TTC549 (cell line): Measurements from ENCODE around the gene JAZF1.
"Not testable (repeated sequence)": the region's sequence is repeated elsewhere in the genome, so short reads cannot be mapped to it uniquely, and the experiment has no call there.

Experiments used
- FAIRE-seq: peaks from 2 replicates; lab custom pipeline; 2012; peaks lifted over from hg19 to GRCh38; lab: Jason Lieb, UNC

Gene JAZF1

DNA sequence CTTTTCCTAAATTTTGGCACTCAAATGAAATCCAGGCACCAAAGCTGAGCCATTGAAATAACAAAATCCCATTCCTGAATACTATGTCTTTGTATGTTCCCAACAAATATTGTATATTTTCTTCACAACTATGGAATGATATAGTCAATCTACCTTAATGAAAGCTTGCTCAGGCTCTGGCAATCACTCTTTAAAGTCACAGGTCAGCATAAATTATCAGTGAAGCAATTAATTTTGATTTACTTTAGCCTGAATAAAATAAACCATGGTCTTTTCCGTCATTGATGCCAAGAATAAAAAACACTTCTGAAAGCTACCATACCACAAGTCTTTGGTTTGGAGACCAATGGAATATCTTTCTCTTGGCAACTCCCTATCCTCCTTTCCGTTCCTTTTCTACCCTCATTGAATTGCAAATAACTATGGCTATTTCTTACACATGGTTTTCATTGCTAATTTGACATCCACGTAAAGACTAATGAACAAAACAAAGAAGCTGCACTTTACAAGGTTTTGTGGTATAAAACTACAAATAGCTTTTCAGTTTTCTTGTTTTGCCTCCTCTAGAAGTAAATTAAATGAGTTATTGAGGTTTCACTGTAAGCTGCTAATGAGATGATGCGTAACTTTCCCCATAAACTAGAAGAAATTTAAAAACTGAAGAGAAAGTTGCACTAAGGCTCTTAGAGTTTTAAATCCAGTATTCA, 274.1 kb downstream of the JAZF1 start:
- FAIRE-seq: no peak

DNA sequence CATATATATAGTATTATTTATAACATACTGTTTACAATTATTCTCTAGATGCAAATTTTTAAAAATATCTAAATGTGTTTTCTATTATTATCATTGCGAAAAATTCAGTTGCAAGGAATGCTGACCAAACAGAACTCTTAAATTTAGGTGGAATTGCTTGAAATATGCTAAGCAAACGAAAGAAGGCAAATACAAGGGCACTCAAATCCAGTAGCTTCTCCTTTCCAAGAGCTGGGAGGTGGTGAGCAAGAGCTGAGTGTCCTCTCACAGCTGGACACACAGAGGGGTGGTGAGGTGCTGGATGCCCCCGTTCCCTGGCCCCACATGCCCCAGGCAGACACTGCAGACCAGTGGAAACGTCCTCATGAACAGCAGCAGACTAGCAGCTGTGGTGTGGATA, 274.6 kb downstream of the JAZF1 start:
- no peak for FAIRE-seq

DNA sequence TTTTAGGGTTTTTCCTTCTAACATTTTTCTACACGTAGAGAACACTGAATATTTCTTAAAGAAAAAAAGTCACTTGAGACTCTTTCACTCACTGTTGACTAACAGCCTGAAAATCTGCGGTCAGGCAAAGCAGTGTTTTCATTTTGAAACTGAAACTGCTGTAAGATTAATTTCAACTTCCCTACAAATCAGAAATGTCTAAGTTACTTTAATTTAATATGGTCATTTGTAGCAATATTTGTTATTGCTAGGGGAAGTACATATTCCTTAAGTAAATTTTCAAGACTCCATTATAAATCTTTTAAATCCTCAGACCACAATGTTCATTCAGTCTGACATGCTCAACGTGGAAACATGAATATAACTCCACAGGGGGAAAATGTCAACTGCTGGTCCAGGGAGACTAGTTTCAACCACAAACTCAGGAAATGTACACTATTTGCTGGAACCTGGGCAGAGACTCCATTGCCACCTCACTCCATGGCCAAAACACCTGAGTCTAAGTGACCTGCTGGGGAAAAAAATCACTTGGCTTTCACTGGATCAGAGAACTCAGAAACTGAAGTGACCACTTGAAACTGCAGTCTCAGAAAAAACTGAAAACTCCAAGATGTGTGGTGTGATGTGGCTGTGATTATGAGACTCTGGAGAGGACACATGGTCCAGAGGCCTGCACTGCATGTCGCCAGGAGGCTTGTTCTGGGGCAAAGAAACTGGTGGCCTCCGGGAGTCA, 279.4 kb downstream of the JAZF1 start:
- FAIRE-seq: no peak

DNA sequence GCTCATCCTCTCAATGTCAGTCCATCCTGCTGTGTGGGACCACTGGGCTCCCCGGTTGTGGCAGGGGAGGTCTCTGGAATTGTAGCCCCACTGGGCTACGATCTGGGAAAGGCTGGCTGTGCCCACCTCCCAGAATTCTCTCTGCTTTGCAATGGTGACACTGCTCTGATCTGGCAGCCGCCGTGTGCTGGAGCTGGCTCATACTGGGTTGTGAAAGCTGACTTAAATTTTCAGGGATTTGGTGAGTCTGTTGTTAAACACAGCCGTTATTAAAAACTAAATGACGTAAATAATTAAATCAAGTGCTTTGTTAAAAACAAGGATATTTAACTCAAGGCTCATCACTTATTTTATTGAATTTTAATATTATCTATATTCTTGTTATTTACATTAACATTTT, 280.6 kb downstream of the JAZF1 start:
- FAIRE-seq: no peak

DNA sequence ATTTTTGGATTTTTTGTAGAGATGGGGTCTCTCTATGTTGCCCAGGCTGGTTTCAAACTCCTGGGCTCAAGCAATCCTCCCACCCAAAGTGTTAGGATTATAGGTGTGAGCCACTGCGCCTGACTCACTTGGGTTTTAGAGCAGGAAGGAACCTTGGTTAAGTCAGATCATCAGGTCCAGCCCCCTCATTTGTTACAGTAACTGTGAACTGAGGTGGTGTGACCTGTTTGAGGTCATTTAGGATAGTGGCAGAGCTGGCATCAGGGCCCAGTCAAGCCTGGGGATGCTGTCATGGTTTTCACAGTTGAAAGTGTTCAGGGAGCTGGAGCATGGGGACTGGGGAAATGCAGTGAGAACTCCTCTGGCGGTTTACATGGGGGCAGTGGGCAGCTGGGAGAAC, 281.0 kb downstream of the JAZF1 start:
- FAIRE-seq: no peak

DNA sequence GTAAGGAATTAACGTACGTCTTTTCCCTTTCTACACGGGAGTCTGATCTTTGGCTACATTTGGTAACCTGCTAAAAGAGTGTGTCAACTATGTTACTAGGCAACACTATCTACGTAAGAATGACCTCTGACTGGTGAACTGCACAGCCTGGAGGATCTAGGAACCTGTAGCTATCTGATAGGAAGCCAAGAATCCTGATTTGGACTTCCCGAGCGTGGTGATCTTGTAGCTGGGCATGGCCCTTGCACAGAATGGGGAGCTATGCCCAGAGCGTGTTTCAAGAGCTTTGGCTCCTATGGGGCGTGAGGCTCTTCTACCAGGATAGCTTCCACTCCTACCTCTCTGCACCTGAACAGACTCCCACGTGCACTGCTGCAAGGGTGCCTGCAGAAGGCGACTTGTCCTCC, 283.2 kb downstream of the JAZF1 start:
- no peak for FAIRE-seq

DNA sequence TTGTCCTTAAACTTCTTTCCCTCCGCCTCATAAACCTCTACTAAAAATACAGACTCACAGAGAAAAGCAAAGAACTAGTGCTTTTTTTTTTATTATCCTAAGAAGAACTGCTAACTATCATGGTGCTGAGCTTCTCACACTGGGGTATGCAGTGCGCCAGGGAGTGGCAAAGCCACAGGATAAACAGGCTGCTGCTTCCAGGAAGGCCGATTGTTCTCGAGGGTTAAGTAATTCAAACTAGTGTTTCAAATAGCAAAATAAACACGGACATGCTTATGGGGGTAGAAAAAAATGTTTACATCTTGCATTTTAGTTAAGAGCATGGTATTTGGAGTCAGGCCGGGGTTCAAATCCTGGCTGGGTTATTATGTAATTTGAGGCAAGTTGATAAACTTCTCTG, 283.6 kb downstream of the JAZF1 start:
- FAIRE-seq: no peak

DNA sequence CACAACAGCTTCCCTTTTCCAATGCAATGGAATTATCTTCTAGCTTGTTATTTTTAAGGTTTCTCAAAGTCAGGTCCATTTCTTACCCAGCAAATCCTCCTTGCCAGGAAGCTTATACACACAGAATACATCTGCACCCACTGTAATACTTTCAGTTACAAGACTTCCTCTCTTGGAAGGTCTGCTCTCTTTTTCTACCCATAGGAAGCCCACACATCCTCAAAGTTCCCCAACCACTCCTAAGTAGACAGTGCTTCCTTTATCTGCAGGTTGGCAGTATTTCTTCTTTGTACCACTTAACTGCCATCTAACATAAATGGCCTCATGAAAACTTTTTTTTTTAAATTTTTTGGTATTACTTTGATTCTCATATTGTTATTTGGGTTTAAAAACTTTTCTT, 285.0 kb downstream of the JAZF1 start:
- no peak for FAIRE-seq

DNA sequence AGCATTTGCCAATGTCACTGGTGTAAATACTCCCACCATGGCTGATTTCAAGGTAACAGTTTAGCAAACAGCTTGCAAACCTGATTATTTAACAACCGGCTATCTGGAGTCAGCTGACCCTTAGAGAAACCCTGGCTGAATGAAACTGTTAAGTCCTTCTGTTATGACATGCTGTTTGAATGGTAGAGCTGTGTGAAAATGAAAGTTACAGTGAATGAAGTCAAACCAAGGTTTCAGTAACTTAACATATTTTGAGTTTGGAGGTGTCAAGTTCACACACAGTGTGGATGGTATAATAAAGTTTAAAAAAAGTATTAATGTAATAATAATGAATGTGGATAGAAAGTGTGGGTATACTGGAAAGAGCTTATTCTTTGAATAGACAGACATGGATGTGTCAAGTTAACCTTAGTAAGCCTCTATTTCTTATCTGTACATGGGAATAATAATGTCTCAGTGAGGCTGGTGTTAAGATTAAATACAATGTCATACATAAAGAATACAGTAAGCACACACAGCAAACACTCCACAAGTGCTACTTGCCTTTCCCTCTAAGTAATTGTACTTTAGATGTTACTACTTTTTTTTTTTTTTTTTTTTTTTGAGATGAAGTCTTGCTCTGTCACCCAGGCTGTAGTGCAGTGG, 290.3 kb downstream of the JAZF1 start:
- FAIRE-seq: no peak

DNA sequence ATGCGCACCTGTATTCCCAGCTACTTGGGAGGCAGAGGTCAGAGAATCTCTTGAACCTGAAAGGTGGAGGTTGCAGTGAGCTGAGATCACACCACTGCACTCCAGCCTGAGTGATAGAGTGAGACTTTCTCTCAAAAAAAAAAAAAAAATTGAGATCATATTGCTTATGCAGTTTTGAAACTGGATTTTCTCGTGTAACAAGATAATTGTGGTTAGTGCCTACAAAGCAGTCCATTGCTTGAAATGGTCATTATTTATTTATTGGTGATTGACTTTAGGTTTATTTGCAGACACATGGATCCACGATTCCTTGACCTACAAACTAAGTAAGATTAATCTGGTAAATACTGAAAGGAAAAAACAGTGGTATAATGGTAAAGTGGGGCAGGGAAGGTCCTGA, 290.8 kb downstream of the JAZF1 start:
- no peak for FAIRE-seq

DNA sequence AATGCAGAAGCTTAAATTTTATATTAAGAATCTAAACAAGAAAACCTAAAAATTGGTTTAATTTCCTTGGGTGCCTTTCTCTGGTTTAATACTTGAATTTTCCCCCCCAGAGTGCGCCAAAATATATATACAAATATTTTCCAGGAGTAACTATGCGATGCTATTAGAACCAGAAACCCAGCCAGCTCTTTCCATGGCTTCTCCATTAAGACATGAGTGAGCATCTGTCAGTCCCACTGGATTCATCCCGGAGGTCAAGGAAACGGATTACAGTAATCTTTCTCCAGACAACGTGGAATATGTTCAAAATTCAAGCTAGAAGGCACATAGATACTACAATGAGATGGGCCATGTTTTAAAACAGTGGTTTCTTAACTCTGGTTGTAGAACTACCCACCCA, 291.9 kb downstream of the JAZF1 start:
- no peak for FAIRE-seq

DNA sequence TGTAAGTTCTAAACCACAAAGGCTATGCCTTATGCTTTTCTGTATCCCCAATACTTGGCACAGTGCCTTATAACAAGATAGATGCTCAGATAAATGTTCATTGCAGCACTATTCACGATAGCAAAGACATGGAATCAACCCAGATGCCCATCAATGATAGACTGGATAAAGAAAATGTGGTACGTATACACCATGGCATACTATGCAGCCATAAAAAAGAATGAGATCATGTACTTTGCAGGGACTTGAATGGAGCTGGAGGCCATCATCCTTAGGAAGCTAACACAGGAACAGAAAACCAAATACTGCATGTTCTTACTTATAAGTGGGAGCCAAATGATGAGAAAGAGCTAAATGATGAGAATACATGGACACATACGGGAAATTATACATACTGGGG, 293.9 kb downstream of the JAZF1 start:
- FAIRE-seq: not testable (repeated sequence)

DNA sequence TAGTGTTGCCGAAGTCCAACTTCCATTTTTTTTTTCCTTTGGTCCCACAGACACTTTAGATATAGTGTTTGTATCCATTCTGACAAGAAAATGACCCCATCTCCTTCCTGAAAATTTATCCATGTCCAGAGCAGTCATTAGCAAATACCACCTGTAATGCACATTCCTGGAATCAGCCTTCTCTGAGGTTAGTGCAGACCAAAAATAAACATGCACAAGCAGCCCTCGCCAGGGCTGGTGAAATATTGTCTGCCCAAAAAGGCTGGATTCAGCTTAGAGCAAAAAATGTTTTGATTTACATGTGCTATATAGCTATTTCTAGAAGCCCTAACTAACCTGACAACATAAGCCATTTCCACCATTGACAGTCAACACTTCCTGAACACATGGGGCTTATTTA, 294.9 kb downstream of the JAZF1 start:
- no peak for FAIRE-seq

DNA sequence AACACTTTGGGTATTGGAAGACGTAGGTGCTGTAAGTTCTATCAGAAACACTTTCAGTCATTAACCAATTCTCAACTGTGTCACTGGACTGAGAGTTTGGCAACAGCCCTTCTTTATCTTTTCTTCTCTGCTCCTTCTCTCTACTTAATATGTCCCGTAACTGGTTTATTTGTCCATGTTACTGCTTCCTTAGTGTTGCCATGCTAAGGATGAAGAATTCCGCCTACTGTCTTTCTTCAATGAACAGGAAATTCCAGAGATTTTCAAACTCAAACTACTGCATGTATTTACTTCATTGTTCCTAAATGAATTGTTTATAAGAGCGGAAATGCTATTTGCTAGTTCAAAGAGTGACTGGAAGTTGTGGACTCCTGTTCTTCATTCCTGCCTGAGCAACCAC, 296.9 kb downstream of the JAZF1 start:
- no peak for FAIRE-seq

DNA sequence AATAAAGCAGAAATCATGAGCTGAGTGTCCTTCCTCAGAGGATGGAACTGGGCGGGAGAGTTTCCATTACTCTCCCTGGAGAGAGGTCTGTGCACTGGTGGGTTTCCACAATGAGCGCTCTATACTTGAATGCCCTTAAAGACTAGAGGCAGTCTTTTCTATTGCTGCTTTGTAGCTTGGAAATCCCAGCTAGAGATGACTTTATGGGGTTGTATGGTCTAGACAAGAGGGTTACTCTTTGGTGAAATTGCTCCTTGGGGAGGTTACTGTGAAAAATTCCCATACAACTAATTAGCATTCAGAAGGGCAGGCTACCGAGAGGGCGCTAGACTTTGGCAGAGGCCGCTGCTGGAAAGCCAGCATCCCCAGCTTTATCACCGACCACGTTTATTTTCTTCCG, 303.8 kb downstream of the JAZF1 start:
- FAIRE-seq: no peak

DNA sequence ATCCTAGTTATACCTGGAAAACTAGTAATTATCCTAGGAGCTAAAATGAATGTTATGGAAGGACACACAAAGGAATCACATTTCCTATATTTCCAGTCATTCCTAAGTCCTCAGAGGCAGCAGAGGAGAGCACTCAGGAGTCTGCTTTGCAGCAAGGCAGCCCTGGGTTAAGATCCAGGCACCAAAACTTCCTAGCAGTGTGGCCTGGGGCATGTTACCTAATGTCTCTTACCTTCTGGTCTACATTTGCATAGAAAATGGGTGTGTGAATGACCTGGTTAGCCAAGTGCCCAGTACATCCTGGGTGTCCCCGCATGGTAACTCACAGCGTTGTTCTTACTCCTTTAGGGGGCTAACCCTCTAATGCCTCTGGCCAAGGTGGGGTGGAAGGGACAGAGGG, 304.8 kb downstream of the JAZF1 start:
- FAIRE-seq: no peak

DNA sequence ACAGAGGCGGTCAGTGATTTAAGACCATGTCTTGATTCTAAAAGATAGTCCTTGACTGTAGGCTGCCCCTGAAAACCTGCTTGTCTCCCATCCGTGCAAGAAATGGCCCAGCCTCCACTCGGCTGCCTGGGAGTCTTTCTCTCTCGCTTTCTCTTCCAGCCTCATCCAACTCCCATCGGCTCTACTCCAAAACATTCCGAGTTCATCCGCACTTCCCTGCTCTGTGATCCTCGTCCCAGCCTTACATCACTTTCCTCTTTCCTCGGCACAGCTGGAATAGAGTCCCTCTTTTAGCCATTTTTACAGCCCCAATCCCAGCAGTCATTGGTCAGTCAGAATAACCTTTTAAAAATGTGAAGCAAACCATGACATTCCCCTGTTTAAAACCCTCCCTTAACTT, 305.5 kb downstream of the JAZF1 start:
- FAIRE-seq: no peak

DNA sequence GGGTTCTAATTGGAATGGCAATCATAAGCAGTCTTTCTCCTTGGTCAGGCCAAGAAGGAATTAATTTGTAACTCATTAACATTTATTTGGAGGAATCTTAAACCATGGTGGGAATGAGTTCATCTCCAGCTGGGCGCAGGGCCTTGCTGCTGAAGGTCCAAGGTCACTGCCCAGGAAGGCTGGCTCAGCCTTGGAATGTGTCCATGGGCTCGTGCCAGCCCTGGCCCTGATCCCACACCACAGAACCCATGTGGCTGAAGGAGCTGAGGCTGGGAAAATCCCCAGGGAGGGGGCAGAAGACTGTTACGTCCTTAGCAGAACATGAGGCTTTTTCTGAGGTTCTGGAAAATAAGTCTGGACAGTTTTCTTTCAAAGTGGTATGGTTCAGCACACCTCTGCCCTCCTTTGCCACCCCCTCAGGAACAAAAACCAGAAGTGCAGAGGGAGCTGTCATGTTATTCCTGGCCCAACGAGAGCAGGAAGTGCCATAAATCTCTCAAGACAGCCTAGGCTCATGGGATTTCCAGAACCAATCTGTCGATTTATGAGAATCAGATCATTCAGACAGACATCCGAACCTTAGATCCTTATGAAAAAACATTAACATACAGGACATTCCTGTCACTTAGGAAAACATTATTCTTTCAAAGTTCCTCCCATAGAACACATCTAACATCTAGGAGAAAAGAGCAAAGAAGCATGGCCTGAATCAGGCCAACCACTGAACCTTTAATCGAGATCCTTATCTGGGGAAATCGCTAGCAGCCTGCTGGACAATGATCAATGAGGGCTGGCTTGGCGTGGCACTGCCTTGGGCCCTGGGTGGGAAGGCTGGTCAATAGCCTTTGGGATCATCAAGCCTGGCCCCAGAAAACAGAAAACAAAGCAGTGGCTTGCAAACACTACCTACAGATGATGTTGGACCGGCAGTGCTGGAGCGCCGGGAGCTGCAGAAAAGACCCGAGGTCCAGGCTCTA, 306.3 kb downstream of the JAZF1 start:
- FAIRE-seq: no peak

DNA sequence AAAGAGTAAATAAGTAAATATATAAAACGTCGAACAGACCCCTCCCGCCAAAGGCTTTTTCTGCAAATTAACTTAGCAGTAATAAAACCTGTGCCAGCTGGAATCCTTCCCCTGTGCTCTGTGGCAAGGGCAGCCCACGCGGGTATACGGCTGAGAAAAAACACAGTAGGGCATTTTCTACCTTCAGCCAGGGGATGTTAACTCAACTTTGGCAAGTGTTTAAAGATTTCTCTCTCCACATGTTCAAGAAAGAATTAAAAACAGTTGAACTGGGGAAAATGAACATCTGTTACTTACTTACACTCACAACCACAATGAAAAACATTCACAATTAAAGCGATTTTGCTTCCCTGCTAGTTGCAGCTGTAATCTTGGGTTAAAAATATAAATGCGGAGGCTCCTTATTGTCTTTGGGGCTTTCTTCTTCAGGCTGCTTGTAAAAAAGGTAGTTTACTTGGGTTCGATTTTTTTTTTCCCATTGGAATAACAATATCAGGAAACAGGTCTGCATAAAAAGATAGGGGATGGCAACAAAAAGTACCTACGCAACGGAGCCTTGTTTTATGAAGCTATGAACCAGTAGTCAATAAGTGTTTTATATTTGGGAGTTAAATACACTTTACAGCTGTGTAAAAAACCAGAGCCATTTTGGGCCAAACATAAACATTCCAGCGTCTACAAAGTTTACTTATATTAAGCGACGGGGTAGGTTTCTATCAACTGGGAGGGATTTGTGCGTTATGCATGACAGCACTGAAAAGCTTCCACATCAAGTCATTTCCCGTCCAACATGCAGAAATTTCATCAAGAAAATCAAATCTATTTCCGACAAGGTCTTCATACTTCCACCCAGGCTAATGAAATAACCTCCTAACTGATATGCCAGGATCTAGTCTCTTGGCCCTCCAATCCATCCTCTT, 308.0 kb downstream of the JAZF1 start:
- FAIRE-seq: no peak

DNA sequence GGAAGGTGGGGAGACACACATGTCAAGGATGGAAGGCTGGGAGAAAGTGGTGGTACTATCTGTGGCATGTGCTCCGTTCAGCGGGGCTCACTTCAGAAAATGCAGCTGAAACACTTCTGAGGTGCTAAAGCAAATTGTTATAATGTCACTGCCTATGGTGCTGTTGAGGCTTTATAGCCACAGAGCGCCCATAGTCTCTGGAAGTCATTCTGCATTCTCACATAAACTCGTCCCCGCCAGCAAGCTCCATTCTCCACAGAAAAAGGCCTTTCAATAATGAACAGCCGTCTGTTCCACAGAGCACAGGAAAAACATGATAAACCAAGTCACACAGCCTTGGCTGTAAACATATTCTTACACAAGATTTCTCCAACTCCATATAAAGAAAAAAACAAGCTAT, 308.7 kb downstream of the JAZF1 start:
- no peak for FAIRE-seq

DNA sequence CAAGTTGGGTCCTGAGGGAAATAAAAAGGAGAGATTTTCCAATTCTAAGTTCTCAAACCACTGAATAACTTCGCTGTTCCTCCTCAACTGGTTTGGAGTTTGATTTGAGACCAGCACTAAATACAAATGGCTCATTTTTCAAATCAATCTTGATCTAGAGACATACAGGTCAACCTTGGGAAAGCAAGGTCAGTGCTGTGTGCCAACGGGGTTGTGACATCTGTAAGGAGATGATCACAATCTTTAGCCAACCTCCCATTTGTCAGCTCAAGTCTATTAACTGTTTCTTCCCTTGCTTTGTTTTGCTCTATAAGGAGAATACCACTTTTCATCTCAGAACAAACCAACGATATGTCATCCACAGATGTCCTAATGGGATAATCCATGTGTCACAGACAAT, 309.5 kb downstream of the JAZF1 start:
- FAIRE-seq: no peak
